Mononuclear cell (primary cell): ENCODE measurements around the gene SLC39A11. TPM values are rescaled to one million over a fixed set of nuclear protein-coding genes. Genes with fewer than 3 reads are reported as not detected.
"Not testable (repeated sequence)": the region's sequence is repeated elsewhere in the genome, so short reads cannot be mapped to it uniquely, and the experiment has no call there.

Source experiments
- H3K27me3 ChIP-seq: 2 replicates; pipeline ENCODE4 v1.6.0; 2011; ENCODE audit warnings: low read length, control low read depth; ENCODE audit not compliant: insufficient read depth
- H3K4me1 ChIP-seq: 2 replicates; pipeline ENCODE4 v1.5.1; 2011; ENCODE audit warnings: mild to moderate bottlenecking, low read length, control low read depth; ENCODE audit not compliant: insufficient read depth
- H3K4me3 ChIP-seq: 2 replicates; pipeline ENCODE4 v1.5.1; 2011; ENCODE audit warnings: mild to moderate bottlenecking, low read length, moderate library complexity
- H3K9me3 ChIP-seq: 2 replicates; pipeline ENCODE4 v1.5.1; 2011; ENCODE audit warnings: low read depth, mild to moderate bottlenecking, control low read depth, low read length
- total RNA-seq: library from RNA; depleted of rRNA; stranded (reverse); fragments of >200 nt; gene quantifications from one replicate; pipeline ENCODE4 v1.2.3, GENCODE V29; 2012

The SLC39A11 gene
- total RNA-seq, 1 donor = 14.4 TPM

DNA sequence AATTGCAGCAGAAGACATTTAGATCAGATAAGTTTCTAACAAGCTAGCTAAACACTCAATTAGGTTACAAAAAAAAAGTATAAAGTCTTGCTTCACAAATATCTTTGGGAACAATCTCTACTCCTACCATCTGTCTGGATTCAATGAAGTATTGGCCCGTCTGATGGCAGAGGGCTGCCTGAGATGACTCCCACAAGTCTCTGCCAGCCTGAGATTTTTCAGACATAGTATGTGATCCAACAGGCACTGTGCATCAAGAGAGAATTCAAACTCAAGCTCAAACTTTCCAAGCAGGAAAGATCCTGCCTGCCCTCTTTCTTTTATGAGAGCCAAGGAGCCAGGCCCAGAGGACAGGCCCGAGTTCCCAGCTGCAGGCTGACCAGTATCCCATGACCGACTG lies 22.6 kb downstream of the SLC39A11 start:
- Histone ChIP-seq H3K9me3 (no peaks in the 10 kb centered on the region), H3K4me3 (no peak overlapping the region), H3K27me3 (no peaks in the 10 kb centered on the region), H3K4me1 (peaks cover 46% of the 10 kb centered on the region)

- no peaks in the 10 kb centered on the region for H3K27me3 ChIP-seq
- H3K9me3 ChIP-seq = no peaks in the 10 kb centered on the region
- H3K4me3 ChIP-seq = no peak overlapping the region
- H3K4me1 ChIP-seq = peaks cover 52% of the 10 kb centered on the region
Measured at GRCh38 chr17:73069164-73069770, 23.2 kb downstream of the SLC39A11 start.

GRCh38 chr17:73068322-73069153 lies 23.9 kb downstream of the SLC39A11 start:
- Histone ChIP-seq H3K27me3 (no peaks in the 10 kb centered on the region), H3K9me3 (no peaks in the 10 kb centered on the region), H3K4me1 (peaks cover 52% of the 10 kb centered on the region), H3K4me3 (no peak overlapping the region)

DNA sequence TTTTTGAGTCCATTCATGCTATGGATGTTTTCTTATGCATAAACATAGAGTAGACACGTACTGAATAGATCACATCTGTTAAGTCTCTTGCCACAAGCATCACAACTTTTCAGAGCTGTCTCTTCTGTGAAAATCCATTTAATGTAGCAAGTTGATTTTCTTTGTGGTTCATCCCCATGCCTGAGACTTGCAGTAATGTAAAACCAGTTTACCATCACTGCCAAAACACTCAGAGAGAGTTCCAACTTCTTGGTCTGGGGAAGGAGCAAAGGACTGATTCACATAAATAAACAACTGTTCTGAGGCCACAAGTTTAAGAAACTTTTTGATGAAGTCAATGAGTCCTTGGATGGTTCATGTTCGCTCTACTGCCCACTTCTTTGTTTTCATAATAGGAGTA lies 24.8 kb downstream of the SLC39A11 start:
- not testable (repeated sequence) for H3K4me3 ChIP-seq, H3K27me3 ChIP-seq, H3K9me3 ChIP-seq
- H3K4me1 ChIP-seq = peaks cover 53% of the 10 kb centered on the region

GRCh38 chr17:73067075-73067474 lies 25.4 kb downstream of the SLC39A11 start:
- Histone ChIP-seq H3K4me1 (peaks cover 53% of the 10 kb centered on the region), H3K27me3 (no peaks in the 10 kb centered on the region), H3K9me3 (no peaks in the 10 kb centered on the region), H3K4me3 (no peak overlapping the region)

DNA sequence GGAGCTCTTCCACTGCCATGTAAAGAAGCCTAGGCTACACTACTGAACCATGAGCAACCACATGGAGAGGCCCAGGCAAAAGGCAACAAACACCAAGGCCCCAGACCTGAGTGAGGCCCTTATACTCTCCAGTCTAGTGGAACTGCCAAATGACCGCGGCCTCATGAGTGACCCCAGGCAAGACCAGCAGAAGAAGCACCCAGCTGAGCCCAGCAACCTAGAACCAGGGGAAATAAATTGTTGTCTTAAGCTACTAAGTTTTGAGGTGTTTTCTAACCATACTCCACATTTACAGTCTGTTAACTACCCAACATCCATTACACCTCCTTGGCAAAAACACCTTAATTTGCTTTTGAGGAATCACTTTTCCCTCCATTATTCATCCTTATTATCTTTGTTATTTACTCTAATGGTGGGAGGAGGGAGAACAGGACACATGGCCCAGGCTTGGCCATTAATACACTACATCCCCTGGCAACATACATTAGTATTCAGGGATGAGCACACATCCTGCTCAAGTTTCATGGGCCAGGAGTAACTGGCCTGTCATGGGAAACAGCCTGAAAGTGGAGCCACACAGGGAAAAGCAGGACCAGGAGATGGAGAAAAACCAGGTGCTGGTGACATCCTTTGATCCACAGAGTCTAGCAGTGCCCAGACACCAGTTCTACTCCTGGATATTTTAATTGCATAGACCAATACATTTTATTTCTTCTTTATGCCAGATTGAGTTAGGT lies 26.2 kb downstream of the SLC39A11 start:
- no peaks in the 10 kb centered on the region for H3K27me3 ChIP-seq
- no peak overlapping the region for H3K4me3 ChIP-seq
- peaks cover 53% of the 10 kb centered on the region for H3K4me1 ChIP-seq
- H3K9me3 ChIP-seq = no peaks in the 10 kb centered on the region

GRCh38 chr17:73065376-73065775 lies 27.1 kb downstream of the SLC39A11 start:
- H3K4me3 ChIP-seq = no peak overlapping the region
- H3K4me1 ChIP-seq = peaks cover 54% of the 10 kb centered on the region
- H3K27me3 ChIP-seq = no peaks in the 10 kb centered on the region
- no peaks in the 10 kb centered on the region for H3K9me3 ChIP-seq

DNA sequence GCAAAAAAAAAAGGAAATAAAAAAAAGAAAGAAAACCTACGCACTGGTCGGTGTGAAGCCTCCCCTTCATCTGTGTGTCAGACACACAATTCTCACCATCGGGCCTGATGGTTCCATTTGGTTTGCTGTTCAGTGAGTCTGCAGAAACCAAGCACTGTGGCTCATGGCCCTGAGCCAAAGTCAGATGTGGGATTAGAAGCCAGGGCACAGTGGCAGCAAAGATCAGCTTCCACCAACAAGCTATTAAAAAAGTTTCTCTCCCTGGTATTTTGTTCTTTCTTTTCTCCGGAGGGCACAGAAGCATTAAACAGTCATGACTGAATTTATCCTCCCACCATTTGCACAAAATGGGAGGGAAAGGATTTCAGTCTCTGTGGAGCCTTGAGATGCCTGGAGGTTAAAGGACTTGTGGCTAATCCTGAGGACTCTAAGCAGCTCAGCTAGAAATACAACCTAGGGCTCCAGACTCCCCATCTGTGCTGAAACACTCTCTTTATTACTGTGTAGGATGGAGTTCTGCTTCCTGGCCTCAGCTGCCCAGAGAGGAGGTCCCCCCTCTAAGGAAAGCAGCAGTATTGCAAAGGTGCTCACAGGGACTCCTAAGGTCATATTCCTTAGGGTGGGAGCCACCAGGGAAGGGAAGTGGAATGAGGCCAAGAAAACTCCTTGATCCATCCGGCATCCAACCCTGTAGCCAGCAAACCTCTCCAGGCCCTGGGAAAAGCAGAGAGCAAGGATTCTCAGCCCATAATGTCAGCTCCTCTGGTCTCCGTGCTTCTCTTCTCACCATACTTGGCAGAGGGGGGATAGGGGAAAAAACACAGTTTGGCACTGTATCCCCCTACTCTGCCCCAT lies 28.2 kb downstream of the SLC39A11 start:
- Histone ChIP-seq H3K4me3 (no peak overlapping the region), H3K9me3 (no peaks in the 10 kb centered on the region), H3K27me3 (no peaks in the 10 kb centered on the region), H3K4me1 (peaks cover 51% of the 10 kb centered on the region)

DNA sequence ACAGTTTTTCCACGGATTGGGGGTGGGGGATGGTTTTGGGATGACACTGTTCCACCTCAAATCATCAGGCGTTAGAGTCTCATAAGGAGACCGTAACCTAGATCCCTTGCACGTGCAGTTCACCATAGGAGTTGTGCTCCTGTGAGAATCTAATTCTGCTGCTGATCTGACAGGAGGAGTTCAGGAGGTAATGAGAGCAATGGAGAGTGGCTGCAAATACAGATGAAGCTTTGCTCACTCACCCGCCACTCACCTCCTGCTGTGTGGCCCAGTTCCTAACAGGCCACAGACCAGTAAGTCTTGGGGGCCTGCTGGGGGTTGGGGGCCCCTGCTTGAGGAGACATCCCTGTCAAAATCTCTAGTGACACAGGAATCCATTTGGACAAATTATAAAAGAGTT lies 29.8 kb downstream of the SLC39A11 start:
- no peak overlapping the region for H3K4me3 ChIP-seq
- peaks cover 38% of the 10 kb centered on the region for H3K4me1 ChIP-seq
- no peaks in the 10 kb centered on the region for H3K27me3 ChIP-seq
- H3K9me3 ChIP-seq = no peaks in the 10 kb centered on the region

GRCh38 chr17:73061161-73061560 lies 31.3 kb downstream of the SLC39A11 start:
- Histone ChIP-seq H3K9me3 (no peaks in the 10 kb centered on the region), H3K4me1 (peaks cover 38% of the 10 kb centered on the region), H3K27me3 (no peaks in the 10 kb centered on the region), H3K4me3 (no peak overlapping the region)

- Histone ChIP-seq H3K9me3 (no peaks in the 10 kb centered on the region), H3K4me1 (peaks cover 38% of the 10 kb centered on the region), H3K4me3 (no peak overlapping the region), H3K27me3 (no peaks in the 10 kb centered on the region)
Measured at GRCh38 chr17:73060721-73061120, 31.8 kb downstream of the SLC39A11 start.

DNA sequence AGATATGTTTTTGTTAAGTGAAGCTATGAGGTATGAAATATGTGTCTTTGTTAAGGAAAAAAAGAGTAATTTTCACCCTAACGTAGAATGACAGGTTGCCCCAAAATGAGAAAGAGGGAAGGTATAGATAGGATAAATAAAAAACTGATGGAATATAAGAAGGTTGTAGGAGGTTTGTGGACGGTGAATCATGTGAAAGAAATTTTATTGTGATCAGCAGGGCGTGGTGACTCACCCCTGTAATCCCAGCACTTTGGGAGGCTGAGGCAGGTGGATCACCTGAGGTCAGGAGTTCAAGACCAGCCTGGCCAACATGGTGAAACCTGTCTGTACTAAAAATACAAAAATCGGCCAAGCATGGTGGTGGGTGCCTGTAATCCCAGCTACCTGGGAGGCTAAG lies 32.8 kb downstream of the SLC39A11 start:
- H3K9me3 ChIP-seq, H3K27me3 ChIP-seq, H3K4me3 ChIP-seq: not testable (repeated sequence)
- H3K4me1 ChIP-seq = peaks cover 37% of the 10 kb centered on the region

DNA sequence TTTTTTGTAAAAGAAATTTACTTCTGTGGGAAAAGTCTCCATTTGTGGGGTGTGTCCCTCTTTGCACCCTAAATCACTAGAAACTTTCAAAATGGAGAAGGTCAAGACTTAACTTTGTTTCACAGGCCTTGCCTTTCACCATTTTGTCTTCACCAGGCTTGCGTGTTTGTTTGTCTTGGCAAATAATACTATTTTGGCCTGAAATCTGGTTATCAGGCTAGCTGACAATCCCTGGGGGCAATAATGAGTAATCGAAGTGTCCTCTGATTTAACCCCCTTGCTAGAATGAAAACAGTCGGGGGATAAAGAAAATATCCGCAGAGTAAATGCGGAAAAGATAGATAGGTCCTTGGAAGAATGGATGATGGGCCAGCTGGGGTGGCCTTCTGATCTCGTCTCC lies 34.5 kb downstream of the SLC39A11 start:
- no peaks in the 10 kb centered on the region for H3K9me3 ChIP-seq
- H3K4me3 ChIP-seq = no peak overlapping the region
- peaks cover 22% of the 10 kb centered on the region for H3K4me1 ChIP-seq
- no peaks in the 10 kb centered on the region for H3K27me3 ChIP-seq

- peaks cover 15% of the 10 kb centered on the region for H3K4me1 ChIP-seq
- H3K27me3 ChIP-seq = no peaks in the 10 kb centered on the region
- H3K9me3 ChIP-seq = no peaks in the 10 kb centered on the region
- no peak overlapping the region for H3K4me3 ChIP-seq
Measured at GRCh38 chr17:73057196-73057595, 35.3 kb downstream of the SLC39A11 start.

- Histone ChIP-seq H3K9me3 (no peaks in the 10 kb centered on the region), H3K27me3 (no peaks in the 10 kb centered on the region), H3K4me3 (no peak overlapping the region), H3K4me1 (no peaks in the 10 kb centered on the region)
Measured at GRCh38 chr17:73052923-73053322, 39.6 kb downstream of the SLC39A11 start.
